Measurements from ENCODE around the gene PLCD3. TPM values are rescaled to one million over a fixed set of nuclear protein-coding genes. Genes with fewer than 3 reads are reported as not detected.

The PLCD3 gene
- total and polyA plus RNA-seq, 2 of the 13 experiments (the other 11 are each of a cell fraction or from before 2014, with no cell fraction given) = 11.3 to 39.1 TPM

DNA sequence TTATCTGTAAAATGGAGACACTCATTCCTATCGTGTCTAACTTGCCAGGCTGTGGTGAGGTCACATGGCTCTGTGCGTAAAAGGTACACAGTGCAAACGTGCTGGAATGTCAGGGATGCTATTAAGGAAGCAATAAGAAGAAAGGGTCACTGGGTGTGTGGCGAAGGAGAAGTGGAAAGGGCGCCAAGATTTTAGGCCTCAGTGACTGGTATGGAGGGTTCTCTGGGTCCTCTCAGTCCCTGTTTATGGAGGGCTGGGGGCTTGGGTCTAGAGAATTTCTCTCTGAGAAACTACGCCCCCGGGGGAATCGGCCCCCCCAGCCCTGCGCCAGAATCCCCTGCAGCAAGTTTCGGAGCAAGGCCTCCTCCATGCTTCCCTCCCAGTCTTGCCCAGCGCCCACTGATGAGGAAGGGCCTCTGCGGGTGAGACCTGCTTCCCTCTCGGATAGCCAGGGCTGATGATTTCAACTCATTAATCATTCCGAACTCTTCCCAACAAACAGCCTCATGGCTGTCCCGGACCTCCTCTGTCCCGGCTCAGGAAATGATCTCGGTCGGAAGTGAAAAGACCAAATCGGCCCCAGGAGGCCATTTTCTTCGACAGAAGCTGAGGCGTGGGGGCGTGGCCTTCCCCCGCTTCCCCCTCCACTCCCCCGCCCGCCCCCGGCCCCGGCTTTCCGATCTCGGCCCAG, 14.7 kb upstream of the PLCD3 start (continued):
- TF ChIP-seq, protein P1, sequence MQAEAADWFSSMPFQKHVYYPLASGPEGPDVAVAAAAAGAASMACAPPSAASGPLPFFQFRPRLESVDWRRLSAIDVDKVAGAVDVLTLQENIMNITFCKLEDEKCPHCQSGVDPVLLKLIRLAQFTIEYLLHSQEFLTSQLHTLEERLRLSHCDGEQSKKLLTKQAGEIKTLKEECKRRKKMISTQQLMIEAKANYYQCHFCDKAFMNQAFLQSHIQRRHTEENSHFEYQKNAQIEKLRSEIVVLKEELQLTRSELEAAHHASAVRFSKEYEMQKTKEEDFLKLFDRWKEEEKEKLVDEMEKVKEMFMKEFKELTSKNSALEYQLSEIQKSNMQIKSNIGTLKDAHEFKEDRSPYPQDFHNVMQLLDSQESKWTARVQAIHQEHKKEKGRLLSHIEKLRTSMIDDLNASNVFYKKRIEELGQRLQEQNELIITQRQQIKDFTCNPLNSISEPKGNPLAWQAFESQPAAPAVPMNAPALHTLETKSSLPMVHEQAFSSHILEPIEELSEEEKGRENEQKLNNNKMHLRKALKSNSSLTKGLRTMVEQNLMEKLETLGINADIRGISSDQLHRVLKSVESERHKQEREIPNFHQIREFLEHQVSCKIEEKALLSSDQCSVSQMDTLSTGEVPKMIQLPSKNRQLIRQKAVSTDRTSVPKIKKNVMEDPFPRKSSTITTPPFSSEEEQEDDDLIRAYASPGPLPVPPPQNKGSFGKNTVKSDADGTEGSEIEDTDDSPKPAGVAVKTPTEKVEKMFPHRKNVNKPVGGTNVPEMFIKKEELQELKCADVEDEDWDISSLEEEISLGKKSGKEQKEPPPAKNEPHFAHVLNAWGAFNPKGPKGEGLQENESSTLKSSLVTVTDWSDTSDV (CRISPR knock-in tag; IDR thresholded peaks at IDR 0.05) = no peak
- TF ChIP-seq FLYWCH1 (CRISPR knock-in tag; IDR thresholded peaks at IDR 0.05) (no peak), PHF20 (CRISPR knock-in tag; IDR thresholded peaks at IDR 0.05) (no peak), ZFP36L2 (CRISPR knock-in tag; IDR thresholded peaks at IDR 0.05) (no peak), ZNF724P (CRISPR knock-in tag; IDR thresholded peaks at IDR 0.05; ENCODE audit: borderline replicate concordance) (peak; percentile 76; the same call in 1 of the 2 replicates), ATAD3A (CRISPR knock-in tag; IDR thresholded peaks at IDR 0.05) (no peak; the same call in 1 of the 2 replicates), GABPB1 (CRISPR knock-in tag; IDR thresholded peaks at IDR 0.05) (no peak; the same call in 1 of the 2 replicates), ZSCAN25 (CRISPR knock-in tag; IDR thresholded peaks at IDR 0.05) (no peak), YEATS2 (CRISPR knock-in tag; IDR thresholded peaks at IDR 0.05; ENCODE audit: borderline replicate concordance) (no peak), HOXA9 (CRISPR knock-in tag; IDR thresholded peaks at IDR 0.05; ENCODE audit: borderline replicate concordance) (no peak), ZSCAN9 (CRISPR knock-in tag; IDR thresholded peaks at IDR 0.05; ENCODE audit: borderline replicate concordance) (no peak)
- TF ChIP-seq, protein P2, sequence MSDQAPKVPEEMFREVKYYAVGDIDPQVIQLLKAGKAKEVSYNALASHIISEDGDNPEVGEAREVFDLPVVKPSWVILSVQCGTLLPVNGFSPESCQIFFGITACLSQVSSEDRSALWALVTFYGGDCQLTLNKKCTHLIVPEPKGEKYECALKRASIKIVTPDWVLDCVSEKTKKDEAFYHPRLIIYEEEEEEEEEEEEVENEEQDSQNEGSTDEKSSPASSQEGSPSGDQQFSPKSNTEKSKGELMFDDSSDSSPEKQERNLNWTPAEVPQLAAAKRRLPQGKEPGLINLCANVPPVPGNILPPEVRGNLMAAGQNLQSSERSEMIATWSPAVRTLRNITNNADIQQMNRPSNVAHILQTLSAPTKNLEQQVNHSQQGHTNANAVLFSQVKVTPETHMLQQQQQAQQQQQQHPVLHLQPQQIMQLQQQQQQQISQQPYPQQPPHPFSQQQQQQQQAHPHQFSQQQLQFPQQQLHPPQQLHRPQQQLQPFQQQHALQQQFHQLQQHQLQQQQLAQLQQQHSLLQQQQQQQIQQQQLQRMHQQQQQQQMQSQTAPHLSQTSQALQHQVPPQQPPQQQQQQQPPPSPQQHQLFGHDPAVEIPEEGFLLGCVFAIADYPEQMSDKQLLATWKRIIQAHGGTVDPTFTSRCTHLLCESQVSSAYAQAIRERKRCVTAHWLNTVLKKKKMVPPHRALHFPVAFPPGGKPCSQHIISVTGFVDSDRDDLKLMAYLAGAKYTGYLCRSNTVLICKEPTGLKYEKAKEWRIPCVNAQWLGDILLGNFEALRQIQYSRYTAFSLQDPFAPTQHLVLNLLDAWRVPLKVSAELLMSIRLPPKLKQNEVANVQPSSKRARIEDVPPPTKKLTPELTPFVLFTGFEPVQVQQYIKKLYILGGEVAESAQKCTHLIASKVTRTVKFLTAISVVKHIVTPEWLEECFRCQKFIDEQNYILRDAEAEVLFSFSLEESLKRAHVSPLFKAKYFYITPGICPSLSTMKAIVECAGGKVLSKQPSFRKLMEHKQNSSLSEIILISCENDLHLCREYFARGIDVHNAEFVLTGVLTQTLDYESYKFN (CRISPR knock-in tag; conservative IDR thresholded peaks at IDR 0.05) = no peak
- TF ChIP-seq, protein P3, sequence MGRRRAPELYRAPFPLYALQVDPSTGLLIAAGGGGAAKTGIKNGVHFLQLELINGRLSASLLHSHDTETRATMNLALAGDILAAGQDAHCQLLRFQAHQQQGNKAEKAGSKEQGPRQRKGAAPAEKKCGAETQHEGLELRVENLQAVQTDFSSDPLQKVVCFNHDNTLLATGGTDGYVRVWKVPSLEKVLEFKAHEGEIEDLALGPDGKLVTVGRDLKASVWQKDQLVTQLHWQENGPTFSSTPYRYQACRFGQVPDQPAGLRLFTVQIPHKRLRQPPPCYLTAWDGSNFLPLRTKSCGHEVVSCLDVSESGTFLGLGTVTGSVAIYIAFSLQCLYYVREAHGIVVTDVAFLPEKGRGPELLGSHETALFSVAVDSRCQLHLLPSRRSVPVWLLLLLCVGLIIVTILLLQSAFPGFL (CRISPR knock-in tag; IDR thresholded peaks at IDR 0.05) = no peak
- TF ChIP-seq, protein P4, sequence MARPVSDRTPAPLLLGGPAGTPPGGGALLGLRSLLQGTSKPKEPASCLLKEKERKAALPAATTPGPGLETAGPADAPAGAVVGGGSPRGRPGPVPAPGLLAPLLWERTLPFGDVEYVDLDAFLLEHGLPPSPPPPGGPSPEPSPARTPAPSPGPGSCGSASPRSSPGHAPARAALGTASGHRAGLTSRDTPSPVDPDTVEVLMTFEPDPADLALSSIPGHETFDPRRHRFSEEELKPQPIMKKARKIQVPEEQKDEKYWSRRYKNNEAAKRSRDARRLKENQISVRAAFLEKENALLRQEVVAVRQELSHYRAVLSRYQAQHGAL (CRISPR knock-in tag; IDR thresholded peaks at IDR 0.05; ENCODE audit: not compliant biosample characterization) = no peak
- TF ChIP-seq, protein P5, sequence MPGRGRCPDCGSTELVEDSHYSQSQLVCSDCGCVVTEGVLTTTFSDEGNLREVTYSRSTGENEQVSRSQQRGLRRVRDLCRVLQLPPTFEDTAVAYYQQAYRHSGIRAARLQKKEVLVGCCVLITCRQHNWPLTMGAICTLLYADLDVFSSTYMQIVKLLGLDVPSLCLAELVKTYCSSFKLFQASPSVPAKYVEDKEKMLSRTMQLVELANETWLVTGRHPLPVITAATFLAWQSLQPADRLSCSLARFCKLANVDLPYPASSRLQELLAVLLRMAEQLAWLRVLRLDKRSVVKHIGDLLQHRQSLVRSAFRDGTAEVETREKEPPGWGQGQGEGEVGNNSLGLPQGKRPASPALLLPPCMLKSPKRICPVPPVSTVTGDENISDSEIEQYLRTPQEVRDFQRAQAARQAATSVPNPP (CRISPR knock-in tag; IDR thresholded peaks at IDR 0.05) = no peak
- TF ChIP-seq, protein P6, sequence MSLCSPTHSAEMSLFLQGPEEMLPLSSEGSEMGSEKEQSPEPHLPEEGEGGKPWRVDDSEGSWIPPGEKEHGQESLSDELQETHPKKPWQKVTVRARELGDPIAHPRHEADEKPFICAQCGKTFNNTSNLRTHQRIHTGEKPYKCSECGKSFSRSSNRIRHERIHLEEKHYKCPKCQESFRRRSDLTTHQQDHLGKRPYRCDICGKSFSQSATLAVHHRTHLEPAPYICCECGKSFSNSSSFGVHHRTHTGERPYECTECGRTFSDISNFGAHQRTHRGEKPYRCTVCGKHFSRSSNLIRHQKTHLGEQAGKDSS (CRISPR knock-in tag; IDR thresholded peaks at IDR 0.05; ENCODE audit: borderline replicate concordance, low read depth) = 0 out of 2 replicates have a peak, but pooled peaks have one; percentile 63
- TF ChIP-seq, protein P7, sequence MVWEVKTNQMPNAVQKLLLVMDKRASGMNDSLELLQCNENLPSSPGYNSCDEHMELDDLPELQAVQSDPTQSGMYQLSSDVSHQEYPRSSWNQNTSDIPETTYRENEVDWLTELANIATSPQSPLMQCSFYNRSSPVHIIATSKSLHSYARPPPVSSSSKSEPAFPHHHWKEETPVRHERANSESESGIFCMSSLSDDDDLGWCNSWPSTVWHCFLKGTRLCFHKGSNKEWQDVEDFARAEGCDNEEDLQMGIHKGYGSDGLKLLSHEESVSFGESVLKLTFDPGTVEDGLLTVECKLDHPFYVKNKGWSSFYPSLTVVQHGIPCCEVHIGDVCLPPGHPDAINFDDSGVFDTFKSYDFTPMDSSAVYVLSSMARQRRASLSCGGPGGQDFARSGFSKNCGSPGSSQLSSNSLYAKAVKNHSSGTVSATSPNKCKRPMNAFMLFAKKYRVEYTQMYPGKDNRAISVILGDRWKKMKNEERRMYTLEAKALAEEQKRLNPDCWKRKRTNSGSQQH (CRISPR knock-in tag; IDR thresholded peaks at IDR 0.05; ENCODE audit: low read depth) = no peak
